ENCODE measurements around the gene LINGO3. TPM values are rescaled to one million over a fixed set of nuclear protein-coding genes. Genes with fewer than 3 reads are reported as not detected.

LINGO3 gene
- total RNA-seq, 1 donor from 2014 or later: not detected

GRCh38 chr19:2340496-2341243 lies 32.7 kb upstream of the LINGO3 start:
- intact Hi-C loops (cut with DNase I): no loop called here
- ATAC-seq (no peak), DNase-seq (ENCODE audit: missing footprints) (peak; percentile 27)

- intact Hi-C loops (cut with DNase I): no loop called here
- peak; percentile 51 for DNase-seq (ENCODE audit: missing footprints)
- ATAC-seq: no peak
Measured at GRCh38 chr19:2339644-2340310, 31.8 kb upstream of the LINGO3 start.

GRCh38 chr19:2338751-2339643 lies 31.0 kb upstream of the LINGO3 start:
- DNase-seq (ENCODE audit: missing footprints) (peak; percentile 47), ATAC-seq (no peak)
- intact Hi-C loops (cut with DNase I): no loop called here

GRCh38 chr19:2338055-2338615 lies 30.2 kb upstream of the LINGO3 start:
- intact Hi-C loops (cut with DNase I): no loop called here
- peak; percentile 65 for DNase-seq (ENCODE audit: missing footprints)
- no peak for ATAC-seq

GRCh38 chr19:2337329-2337707 lies 29.4 kb upstream of the LINGO3 start:
- DNase-seq (ENCODE audit: missing footprints) (peak; percentile 72), ATAC-seq (peak; percentile 18)
- intact Hi-C loops (cut with DNase I): no loop called here

DNA sequence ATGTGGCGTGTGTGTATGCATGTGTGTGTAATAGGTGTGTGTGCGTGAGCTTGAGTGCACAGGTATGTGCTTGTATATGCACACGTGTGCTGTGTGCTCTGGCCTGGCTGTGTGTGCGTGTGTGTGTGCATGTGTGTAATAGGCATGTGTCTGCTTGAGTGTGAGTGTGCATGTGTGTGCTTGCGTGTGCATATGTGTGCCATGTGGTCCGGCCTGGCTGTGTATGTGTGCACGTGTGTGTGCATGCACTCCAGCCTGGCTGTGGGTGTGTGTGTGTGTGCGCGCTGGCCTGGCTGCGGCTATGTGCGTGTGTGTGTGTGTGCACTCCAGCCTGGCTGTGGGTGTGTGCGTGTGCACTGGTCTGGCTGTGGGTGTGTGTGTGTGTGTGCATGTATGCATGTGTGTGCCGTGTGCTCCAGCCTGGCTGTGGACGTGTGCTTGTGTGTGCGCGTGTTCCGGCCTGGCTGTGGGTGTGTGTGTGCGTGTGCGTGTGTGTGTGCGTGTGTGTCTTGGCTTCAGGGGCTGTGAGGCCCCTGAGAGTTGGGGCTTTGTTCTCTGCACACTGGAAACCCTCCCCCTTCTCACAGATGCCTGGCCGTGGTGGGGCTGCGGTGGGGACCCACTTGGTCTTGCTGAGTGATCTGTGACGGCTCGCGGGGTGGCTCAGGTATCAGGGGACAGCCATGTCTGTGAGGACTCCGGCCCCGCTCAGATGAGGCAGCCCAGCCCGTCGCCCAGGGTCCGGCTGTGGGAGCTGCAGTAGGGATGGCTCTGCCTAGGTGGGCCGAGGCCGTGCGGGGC lies 28.8 kb upstream of the LINGO3 start:
- no peak for ATAC-seq
- intact Hi-C loops (cut with DNase I): no loop called here
- DNase-seq (ENCODE audit: missing footprints): peak; percentile 63

GRCh38 chr19:2335848-2336247 lies 27.9 kb upstream of the LINGO3 start:
- DNase-seq (ENCODE audit: missing footprints) (no peak), ATAC-seq (no peak)
- intact Hi-C loops (cut with DNase I): no loop called here

DNA sequence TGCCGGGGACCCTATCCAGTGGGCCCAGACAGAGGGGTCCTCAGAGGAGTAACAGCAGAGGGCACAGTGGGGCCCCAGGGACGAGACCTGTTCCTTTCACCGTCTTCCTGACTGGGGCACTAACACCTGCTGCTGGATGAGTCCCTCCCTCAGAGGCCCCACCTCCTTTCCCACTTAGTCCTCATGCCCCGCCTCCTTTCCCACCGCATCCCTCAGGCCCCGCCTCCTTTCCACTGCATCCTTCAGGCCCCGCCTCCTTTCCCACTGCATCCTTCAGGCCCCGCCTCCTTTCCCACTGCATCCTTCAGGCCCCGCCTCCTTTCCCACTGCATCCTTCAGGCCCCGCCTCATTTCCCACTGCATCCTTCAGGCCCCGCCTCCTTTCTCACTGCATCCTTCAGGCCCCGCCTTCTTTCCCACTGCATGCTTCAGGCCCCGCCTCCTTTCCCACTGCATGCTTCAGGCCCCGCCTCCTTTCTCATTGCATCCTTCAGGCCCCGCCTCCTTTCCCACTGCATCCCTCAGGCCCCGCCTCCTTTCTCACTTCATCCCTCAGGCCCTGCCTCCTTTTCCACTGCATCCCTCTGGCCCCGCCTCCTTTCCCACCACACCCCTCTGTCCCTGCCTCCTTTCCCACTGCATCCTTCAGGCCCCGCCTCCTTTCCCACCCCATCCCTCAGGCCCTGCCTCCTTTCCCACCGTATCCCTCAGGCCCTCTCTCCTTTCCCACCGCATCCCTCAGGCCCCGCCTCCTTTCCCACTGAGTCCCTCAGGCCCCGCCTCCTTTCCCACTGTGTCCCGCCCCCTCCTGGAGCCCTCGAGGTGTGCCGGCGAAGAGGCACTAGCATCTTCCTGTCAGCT lies 27.3 kb upstream of the LINGO3 start:
- DNase-seq (ENCODE audit: missing footprints): peak; percentile 41
- no peak for ATAC-seq
- intact Hi-C loops (cut with DNase I): no loop called here

- intact Hi-C loops (cut with DNase I): no loop called here
Measured at GRCh38 chr19:2334426-2334825, 26.5 kb upstream of the LINGO3 start.

GRCh38 chr19:2333807-2334211 lies 25.9 kb upstream of the LINGO3 start:
- no peak for DNase-seq (ENCODE audit: missing footprints)
- intact Hi-C loops (cut with DNase I): no loop called here

More at GRCh38 chr19:2334426-2334825, 26.5 kb upstream of the LINGO3 start:
- no peak for ATAC-seq
- peak; percentile 56 for DNase-seq (ENCODE audit: missing footprints)

GRCh38 chr19:2333027-2333806 lies 25.3 kb upstream of the LINGO3 start:
- intact Hi-C loops (cut with DNase I): no loop called here
- no peak for ATAC-seq
- DNase-seq (ENCODE audit: missing footprints): peak; percentile 45

More at GRCh38 chr19:2333807-2334211, 25.9 kb upstream of the LINGO3 start:
- no peak for ATAC-seq

- ATAC-seq (no peak), DNase-seq (ENCODE audit: missing footprints) (no peak)
- intact Hi-C loops (cut with DNase I): no loop called here
Measured at GRCh38 chr19:2332341-2333026, 24.5 kb upstream of the LINGO3 start.

- ATAC-seq (no peak), DNase-seq (ENCODE audit: missing footprints) (peak; percentile 30)
- intact Hi-C loops (cut with DNase I): no loop called here
Measured at GRCh38 chr19:2331601-2332246, 23.8 kb upstream of the LINGO3 start.

GRCh38 chr19:2330632-2331284 lies 22.8 kb upstream of the LINGO3 start:
- DNase-seq (ENCODE audit: missing footprints): no peak
- intact Hi-C loops (cut with DNase I): no loop called here
- ATAC-seq: no peak

DNA sequence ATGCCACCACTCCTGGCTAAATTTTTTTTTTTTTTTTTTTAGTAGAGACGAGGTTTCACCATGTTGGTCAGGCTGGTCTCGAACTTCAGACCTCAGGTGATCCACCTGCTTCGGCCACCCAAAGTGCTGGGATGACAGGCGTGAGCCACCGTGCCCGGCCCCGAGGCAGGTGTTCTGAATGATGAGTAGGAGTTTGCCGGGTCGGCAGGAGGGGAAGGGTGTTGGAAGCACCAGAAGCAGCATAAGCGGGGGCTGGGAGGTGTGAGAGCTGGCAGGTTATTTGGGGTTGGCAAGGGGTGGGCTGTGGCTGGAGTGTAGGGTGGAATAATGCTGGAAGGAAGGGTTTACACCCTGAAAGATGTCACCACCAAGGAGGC lies 22.3 kb upstream of the LINGO3 start:
- no peak for DNase-seq (ENCODE audit: missing footprints)
- ATAC-seq: no peak
- intact Hi-C loops (cut with DNase I): no loop called here
